Epithelial cell of proximal tubule (primary cell): ENCODE results near the gene SULT6B1. TPM values are rescaled to one million over a fixed set of nuclear protein-coding genes. Genes with fewer than 3 reads are reported as not detected.
"Not testable (repeated sequence)": the region's sequence is repeated elsewhere in the genome, so short reads cannot be mapped to it uniquely, and the experiment has no call there.

Experiments
- DNase-seq: peaks from one replicate; pipeline ENCODE4 v3.0.0-alpha.2; 2011; ENCODE audit warnings: low read depth
- H3K4me3 ChIP-seq: 2 replicates; pipeline ENCODE4 v1.5.1; 2011; ENCODE audit warnings: low read depth, mild to moderate bottlenecking, low read length
- CTCF ChIP-seq: conservative IDR thresholded peaks from 2 replicates; pipeline ENCODE4 v1.5.1; 2012; ENCODE audit warnings: low read depth, mild to moderate bottlenecking, low read length
- total RNA-seq: library from RNA; depleted of rRNA; stranded (reverse); fragments of >200 nt; gene quantifications from 2 replicates; pipeline ENCODE4 v1.2.3, GENCODE V29; 2015

SULT6B1 gene
- total RNA-seq, 1 donor from 2014 or later, result not detected

GRCh38 chr2:37205689-37206341 is 17.3 kb upstream of the SULT6B1 start:
- H3K4me3 ChIP-seq, result no peak overlapping the region
- no peak for DNase-seq
- TF ChIP-seq CTCF, result no peak

- H3K4me3 ChIP-seq, DNase-seq: not testable (repeated sequence)
Measured at GRCh38 chr2:37205071-37205661, 16.7 kb upstream of the SULT6B1 start.

- no peak for DNase-seq
- no peak overlapping the region for H3K4me3 ChIP-seq
- TF ChIP-seq CTCF, result no peak
Measured at GRCh38 chr2:37203708-37204107, 15.2 kb upstream of the SULT6B1 start.

GRCh38 chr2:37201766-37202165 is 13.3 kb upstream of the SULT6B1 start:
- no peak for TF ChIP-seq CTCF
- DNase-seq, result no peak
- H3K4me3 ChIP-seq, result no peak overlapping the region

GRCh38 chr2:37201208-37201607 is 12.7 kb upstream of the SULT6B1 start:
- no peak overlapping the region for H3K4me3 ChIP-seq
- no peak for DNase-seq
- TF ChIP-seq CTCF, result no peak

GRCh38 chr2:37198681-37199065 is 10.2 kb upstream of the SULT6B1 start:
- no peak overlapping the region for H3K4me3 ChIP-seq
- no peak for DNase-seq
- no peak for TF ChIP-seq CTCF

GRCh38 chr2:37196320-37197195 is 8.1 kb upstream of the SULT6B1 start, which contains the start of gene CEBPZOS:
CEBPZOS (plus strand) TSS chr2:37196496; CDS start chr2:37199705, 3,209 bp downstream.
- TF ChIP-seq CTCF, result no peak
- H3K4me3 ChIP-seq, result peak within 1 kb of the TSS; percentile 84
- DNase-seq, result peak; percentile 22

- H3K4me3 ChIP-seq, result peak overlapping the region; percentile 84
- not testable (repeated sequence) for DNase-seq
Measured at GRCh38 chr2:37195862-37196319, 7.4 kb upstream of the SULT6B1 start.
